Measurements from ENCODE around the gene ITM2C. TPM values are rescaled to one million over a fixed set of nuclear protein-coding genes. Genes with fewer than 3 reads are reported as not detected.

Gene ITM2C
- total and polyA plus RNA-seq, 2 of the 8 experiments (the other 6 are each of a cell fraction or from before 2014, with no cell fraction given) = 362 to 742 TPM

GRCh38 chr2:230916218-230916617 is 51.5 kb downstream of the ITM2C start:
- Histone ChIP-seq H3K23ac (ENCODE audit: insufficient read length) (no peak overlapping the region), H3K9me3 (ENCODE audit: insufficient read depth in 2 of 2, low read depth in 1 of 2, low read length in 1 of 2) (no peaks in the 10 kb centered on the region), H3K9ac (replicated peaks in 1 of 4; ENCODE audit: extremely low read depth in 1 of 4, low read depth in 3 of 4, low read length in 3 of 4) (no peak overlapping the region), H3K4me1 (replicated peaks in 1 of 4; ENCODE audit: control insufficient read depth in 3 of 4, insufficient read depth in 4 of 4, low read length in 3 of 4) (no peaks in the 10 kb centered on the region), H4K8ac (ENCODE audit: extremely low read depth, insufficient read depth, low read length) (no peak overlapping the region), H4K5ac (ENCODE audit: insufficient read length, low read depth, low read length) (no peak overlapping the region), H2BK15ac (ENCODE audit: low read length) (no peak overlapping the region), H3K14ac (ENCODE audit: insufficient read length) (no peak overlapping the region), H3K18ac (ENCODE audit: extremely low read depth, low read length) (no peak overlapping the region), H3K4ac (replicated peaks; ENCODE audit: insufficient read length, low read depth, low read length) (no peak overlapping the region), H3K79me2 (ENCODE audit: control insufficient read depth in 1 of 2, insufficient read depth in 2 of 2, low read length in 2 of 2) (no peaks in the 10 kb centered on the region), H2AFZ (ENCODE audit: low read length) (no peak overlapping the region), H2BK20ac (ENCODE audit: low read length) (no peak overlapping the region), H3K56ac (replicated peaks; ENCODE audit: insufficient read length, low read depth, low read length) (no peak overlapping the region), H2BK5ac (ENCODE audit: low read depth, low read length) (no peak overlapping the region), H2BK12ac (ENCODE audit: low read depth, low read length) (no peak overlapping the region), H2AK5ac (ENCODE audit: low read depth, low read length) (no peak overlapping the region), H2BK120ac (replicated peaks; ENCODE audit: low read depth, low read length) (no peak overlapping the region), H3K23me2 (ENCODE audit: low read depth, low read length) (peaks cover 2% of the 10 kb centered on the region; the same call in 1 of the 2 replicates), H3K27me3 (replicated peaks in 1 of 4; ENCODE audit: control insufficient read depth in 3 of 4, extremely low read depth in 1 of 4, insufficient read depth in 3 of 4, low read length in 3 of 4) (no peaks in the 10 kb centered on the region), H4K20me1 (replicated peaks in 1 of 2; ENCODE audit: control insufficient read depth in 1 of 2, insufficient read depth in 2 of 2, low read length in 2 of 2) (no peaks in the 10 kb centered on the region), H3K79me1 (ENCODE audit: low read depth, low read length) (no peaks in the 10 kb centered on the region), H3K36me3 (ENCODE audit: control insufficient read depth in 2 of 4, insufficient read depth in 4 of 4, low read length in 3 of 4) (no peaks in the 10 kb centered on the region), H4K91ac (replicated peaks; ENCODE audit: insufficient read length, low read length) (no peak overlapping the region), H3K27ac (ENCODE audit: low read depth, low read length) (no peak overlapping the region), H3K4me3 (ENCODE audit: extremely low read depth in 1 of 4, insufficient read depth in 2 of 4, low read depth in 3 of 4, low read length in 4 of 4) (no peak overlapping the region), H3K4me2 (ENCODE audit: insufficient read depth in 1 of 2, low read depth in 2 of 2, low read length in 2 of 2) (no peak overlapping the region)
- FAIRE-seq (no peak), DNase-seq (ENCODE audit: low read depth in 1 of 2, low spot score in 2 of 2) (no peak)
- TF ChIP-seq BRCA1 (IDR thresholded peaks at IDR 0.05; ENCODE audit: low read depth, low read length) = no peak
- no peak for TF ChIP-seq TAF7 (optimal IDR thresholded peaks at IDR 0.05; ENCODE audit: borderline replicate concordance, low read depth, low read length)
- TF ChIP-seq ASH2L (IDR thresholded peaks at IDR 0.05; ENCODE audit: low read length) = no peak
- TF ChIP-seq TAF1 (IDR thresholded peaks at IDR 0.05; ENCODE audit: low read depth, low read length) = no peak
- no peak for TF ChIP-seq SP2 (IDR thresholded peaks at IDR 0.05; ENCODE audit: low read length)
- no peak for TF ChIP-seq CHD2 (IDR thresholded peaks at IDR 0.05; ENCODE audit: low read length)
- TF ChIP-seq RFX5 (IDR thresholded peaks at IDR 0.05; ENCODE audit: borderline replicate concordance, low read depth, low read length) = no peak
- TF ChIP-seq SAP30 (IDR thresholded peaks at IDR 0.05; ENCODE audit: insufficient read depth, insufficient replicate concordance, low read length) = no peak
- no peak for TF ChIP-seq NANOG (IDR thresholded peaks at IDR 0.05; ENCODE audit: insufficient read depth, low read depth, low read length, poor library complexity, severe bottlenecking)
- CTCF ChIA-PET (ENCODE audit: partially characterized antibody) = interaction anchor here (0.9 to 1.2 kb wide), 3 partner anchors 8 to 92 kb away, joined by 3 to 4 read pairs (median 3); partner anchors contain the start of gene GPR55
- WGBS, 2 experiments (ENCODE audit: extremely low coverage in 1 of 2, insufficient coverage in 1 of 2, insufficient read length in 1 of 2, insufficient replicate concordance in 2 of 2, low coverage in 1 of 2, low lambda C conversion rate in 2 of 2, missing lambda C conversion rate in 1 of 2) = 91% methylated on average over 7 of the region's 7 CpGs; no CpG with 5 or more reads in 1 of the 2 experiments
- POLR2A ChIA-PET (ENCODE audit: partially characterized antibody) = no interaction called here
